HPDE6-E6E7 (cell line): ENCODE data around the gene FSD1.
"Not testable (repeated sequence)": the region's sequence is repeated elsewhere in the genome, so short reads cannot be mapped to it uniquely, and the experiment has no call there.

Experiments
- DNase-seq: peaks from one replicate; pipeline ENCODE4 v3.0.0; 2011; ENCODE audit warnings: missing footprints; ENCODE audit errors: extremely low spot score

Gene FSD1

DNA sequence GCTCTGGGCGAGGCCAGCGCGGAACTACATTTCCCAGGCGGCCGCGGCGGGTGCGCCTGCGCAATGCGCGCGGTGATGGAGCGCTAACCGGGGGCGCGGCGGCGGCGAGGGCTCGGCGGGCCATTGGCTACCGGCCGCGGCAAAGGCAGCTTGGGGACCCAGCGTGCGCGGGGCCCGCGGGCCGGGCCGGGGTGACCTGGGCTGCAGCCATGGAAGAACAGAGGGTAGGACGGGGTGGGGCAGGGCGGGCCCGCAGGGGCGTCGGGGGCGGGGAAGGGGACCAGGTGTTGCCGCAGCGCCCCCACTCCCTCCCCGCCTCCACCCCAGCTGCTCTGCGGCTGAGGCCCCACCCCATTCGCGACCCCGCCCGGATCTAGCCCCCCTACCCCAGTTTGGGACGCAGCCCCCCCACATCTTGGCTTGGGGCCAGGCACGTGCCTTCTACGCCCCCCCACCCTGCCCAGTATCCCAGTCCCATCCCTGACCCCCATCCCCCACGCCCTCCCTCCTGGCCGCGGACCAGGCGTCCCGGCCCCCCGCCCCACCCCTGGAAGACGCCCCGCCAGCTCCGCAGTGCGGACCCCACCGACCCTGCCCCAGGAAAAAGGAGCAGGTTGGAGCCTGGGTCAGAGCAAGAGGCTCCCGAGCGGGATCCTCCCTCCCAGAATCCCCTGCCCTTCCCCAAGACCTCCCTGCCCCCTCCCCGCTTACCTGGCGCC is at the start of gene FSD1:
Gene FSD1 (plus strand): TSS at position 61 of the 719 bp plus-strand sequence. CDS start 149 bp downstream, at position 210.
- DNase-seq = peak; percentile 80

DNA sequence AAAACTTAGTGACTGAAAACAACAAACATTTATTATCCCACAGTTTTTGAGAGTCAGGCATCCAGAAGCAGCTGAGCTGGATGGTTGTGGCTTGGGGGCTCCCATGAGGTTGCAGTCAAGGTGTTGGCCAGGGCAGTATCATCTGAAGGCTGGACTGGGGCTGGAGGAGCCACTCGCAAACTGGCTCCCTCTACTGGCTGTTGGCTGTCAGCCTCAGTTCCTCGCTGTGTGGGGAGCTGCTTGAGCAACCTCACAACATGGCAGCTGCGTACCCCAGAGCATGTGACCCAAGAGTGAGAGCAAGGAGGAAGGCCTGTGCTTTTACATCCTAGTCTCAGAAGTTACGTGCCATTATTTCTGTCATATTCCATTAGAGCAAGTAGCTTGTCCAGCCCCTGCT is 47.8 kb upstream of the FSD1 start:
- DNase-seq = no peak

DNA sequence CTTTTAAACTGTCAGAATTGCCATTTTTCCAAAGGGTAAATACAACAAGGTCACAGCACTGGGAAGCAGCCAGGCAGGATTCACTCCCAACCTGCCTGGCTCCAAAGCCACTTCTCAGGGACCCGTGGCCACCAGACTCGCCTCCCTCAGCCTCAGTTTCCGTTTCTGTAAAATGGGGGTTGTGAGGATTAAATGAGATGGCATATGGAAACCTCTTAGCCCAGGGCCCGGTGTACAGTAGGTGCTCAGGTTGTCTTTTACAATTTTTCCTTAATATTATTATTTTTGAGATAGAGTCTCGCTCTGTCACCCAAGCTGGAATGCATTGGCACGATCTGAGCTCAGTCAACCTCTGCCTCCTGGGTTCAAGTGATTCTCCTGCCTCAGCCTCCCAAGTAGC is 47.4 kb upstream of the FSD1 start:
- DNase-seq = no peak

DNA sequence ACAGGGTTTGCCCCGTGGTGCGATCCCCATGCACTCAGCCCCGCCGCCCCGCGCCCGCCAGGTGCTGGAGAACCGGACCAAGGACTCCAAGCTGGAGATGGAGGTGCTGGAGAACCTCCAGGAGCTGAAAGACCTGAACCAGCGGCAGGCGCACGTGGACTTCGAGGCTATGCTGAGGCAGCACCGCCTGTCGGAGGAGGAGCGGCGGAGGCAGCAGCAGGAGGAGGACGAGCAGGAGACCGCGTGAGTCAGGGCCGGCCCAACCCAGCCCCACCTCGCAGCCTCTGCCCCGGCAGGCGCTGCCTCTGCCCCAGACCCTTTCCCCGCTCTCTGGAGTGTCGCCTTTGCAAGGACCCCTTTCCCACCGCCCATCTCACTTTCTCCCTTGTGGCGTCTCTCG is 46.2 kb upstream of the FSD1 start:
- DNase-seq = no peak

DNA sequence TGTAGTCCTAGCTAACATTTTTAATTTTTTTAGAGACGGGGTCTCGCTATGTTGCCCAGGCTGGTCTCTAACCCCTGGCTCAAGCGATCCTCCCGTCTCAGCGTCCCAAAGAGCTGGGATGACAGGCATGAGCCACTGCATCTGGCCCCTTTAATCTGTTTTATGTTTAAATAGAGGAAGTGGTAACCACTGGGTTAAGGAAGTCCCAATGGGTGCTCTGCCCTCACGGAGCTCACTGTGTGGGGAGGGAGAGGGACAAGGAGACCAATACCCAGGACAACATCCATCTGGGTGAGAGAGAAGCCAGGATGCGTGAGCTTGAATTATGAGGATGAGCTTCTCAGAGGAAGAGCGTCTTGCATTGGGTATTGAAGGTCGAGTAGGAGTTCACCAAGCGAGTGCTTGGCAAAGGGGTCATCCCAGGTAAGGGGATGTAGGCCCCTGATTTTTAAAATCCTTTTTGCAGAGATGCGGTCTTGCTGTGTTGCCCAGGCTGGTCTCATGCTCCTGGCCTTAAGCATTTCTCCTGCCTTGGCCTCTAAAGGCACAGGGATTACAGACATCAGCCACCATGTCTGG is 43.7 kb upstream of the FSD1 start:
- no peak for DNase-seq

DNA sequence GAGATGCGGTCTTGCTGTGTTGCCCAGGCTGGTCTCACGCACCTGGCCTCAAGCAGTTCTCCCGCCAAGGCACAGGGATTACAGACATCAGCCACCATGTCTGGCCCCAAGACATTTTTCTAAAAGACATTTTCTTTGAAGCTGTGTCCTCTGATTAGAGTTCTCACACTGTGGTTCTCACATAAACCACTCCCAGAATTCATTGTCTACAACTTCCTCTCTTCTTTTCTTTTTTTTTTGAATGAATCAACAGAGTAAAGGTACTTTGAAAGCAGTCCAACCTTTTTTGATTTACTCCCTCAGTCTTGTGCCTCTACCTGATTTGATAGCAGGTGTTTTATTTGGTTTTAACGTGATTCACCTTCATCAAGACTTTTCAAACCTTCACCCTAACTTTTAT is 39.6 kb upstream of the FSD1 start:
- DNase-seq = no peak

DNA sequence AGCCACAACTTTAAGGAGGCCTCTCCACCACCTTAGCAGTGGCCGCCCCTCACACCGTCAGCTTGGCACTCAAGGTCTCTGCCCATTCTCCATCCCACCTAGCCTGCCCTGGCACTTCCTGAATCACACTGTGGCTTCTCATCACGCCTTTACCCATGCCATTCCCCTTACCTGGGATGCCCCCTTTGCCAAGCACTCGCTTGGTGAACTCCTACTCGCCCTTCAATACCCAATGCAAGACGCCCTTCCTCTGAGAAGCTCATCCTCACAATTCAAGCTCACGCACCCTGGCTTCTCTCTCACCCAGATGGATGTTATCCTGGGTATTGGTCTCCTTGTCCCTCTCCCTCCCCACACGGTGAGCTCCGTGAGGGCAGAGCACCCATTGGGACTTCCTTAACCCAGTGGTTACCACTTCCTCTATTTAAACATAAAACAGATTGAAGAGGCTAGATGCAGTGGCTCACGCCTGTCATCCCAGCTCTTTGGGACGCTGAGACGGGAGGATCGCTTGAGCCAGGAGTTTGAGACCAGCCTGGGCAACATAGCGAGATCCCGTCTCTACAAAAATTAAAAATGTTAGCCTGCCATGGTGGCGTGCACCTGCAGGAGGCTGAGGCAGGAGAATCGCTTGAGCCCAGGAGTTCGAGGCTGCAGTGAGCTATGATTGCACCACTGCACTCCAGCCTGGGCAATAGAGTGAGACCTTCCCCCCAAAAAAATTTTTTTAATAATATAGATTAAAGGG is 38.0 kb upstream of the FSD1 start:
- DNase-seq = no peak

DNA sequence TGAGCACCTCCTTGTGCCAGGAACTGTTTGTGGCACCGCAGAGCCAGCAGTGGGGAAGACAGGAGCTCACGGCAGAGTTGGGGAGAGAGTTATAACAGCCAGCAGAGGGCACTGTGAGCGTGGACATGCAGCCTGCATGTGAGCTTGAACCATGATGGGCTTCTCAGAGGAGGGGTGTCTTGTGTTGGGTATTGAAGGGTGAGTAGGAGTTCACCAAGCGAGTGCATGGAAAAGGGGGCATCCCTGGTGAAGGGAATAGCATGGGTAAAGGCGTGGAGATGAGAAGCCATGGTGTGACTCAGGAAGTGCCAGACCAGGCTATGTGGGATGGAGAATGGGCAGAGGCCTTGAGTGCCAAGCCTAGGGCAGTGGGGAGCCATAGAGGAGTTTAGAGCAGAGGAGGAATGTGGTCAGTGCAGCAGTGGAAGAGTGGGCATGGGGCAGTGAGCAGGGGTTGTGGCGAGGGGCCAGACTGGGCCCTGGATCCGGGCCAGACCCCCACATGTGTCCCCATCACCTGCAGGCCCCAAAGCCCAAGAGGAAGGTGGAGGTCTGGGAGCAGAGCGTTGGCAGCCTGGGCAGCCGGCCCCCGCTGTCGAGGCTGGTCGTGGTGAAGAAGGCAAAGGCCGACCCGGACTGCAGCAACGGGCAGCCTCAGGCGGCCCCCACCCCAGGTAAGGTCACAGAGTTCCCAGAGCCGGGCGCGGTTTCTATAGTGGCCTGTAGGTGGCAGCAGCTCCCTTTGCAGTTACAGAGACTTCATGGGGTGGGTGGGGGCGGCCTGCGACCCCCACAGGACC is 37.1 kb upstream of the FSD1 start:
- DNase-seq = peak; percentile 31

DNA sequence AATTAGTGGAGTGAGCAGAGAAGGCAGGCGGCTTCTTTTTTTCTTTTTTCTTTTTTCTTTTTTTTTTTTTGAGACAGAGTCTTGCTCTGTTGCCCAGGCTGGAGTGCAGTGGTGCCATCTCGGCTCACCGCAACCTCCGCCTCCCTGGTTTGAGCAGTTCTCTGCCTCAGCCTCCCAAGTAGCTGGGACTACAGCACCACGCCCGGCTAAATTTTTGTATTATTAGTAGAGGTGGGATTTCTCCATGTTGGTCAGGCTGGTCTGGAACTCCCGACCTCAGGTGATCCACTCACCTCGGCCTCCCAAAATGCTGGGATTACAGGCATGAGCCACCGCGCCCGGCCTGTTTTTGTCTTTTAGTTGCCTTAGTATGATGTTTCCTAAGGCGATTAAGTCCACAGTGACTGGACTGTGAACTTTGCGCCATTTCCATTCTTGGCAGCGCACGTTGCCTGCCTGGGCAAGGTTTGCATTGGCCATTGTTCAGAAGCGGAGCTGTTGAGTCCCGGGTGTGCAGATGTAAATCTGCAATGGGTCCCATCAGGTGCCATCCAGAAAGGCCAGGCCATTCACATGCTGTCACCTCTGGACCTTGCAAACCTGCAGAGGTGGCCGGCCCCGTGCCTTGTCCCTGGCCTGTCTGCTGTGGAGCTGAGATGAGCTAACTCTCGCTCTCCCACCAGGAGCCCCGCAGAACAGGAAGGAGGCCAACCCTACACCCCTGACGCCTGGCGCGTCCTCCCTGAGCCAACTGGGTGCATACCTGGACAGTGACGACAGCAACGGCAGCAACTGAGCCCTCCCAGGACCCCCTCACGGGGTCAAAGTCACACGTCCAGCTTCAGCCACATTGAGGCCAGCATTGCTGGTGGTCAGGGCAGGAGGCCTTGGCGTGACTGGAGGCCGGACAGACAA is 36.2 kb upstream of the FSD1 start:
- no peak for DNase-seq

DNA sequence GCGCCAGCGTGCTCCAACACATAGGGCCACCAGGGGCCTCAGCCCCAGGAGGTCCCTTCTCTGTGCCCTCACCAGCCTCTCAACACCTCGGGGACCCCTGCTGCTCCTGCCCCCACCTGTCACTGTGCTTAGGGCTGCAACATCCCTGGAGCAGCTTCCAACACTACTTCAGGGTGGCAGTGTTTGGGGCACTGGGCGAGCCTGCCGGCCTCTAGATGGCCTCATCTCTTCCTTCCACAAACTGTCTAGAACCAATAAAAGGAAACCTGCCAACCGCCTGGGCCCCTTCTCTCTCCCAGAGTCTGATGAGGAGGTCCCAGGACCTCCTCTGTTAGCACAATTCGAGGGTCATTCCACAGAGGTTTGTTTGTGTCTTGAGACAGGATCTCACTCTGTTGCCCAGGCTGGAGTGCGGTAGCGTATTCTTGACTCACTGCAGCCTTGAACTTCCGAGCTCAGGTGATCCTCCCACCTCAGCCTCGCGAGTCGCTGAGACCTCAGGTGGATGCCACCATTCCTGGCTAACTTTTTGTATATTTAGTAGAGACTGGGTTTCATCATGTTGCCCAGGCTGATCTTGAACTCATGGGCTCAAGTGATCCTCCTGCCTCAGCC is 35.5 kb upstream of the FSD1 start:
- DNase-seq = no peak

DNA sequence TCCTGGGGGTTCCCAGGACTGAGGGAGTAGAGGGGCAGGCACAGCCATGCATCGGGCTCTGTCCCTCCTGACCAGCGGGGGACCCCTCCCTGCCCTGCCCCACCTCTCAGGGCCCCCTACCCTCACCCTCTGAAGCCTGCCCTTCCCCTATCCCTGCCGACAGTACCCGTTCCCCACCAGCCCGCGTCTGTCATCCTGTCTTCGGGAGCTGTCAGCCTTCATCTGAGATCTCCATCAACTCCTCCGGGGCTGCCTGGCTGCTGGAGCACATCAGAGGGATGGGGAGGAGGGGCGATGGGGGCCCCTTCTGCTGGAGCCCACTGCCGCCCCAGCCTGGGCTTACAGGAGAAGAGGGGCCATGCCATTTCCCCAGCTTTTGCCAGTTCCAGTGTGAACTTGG is 31.5 kb upstream of the FSD1 start:
- no peak for DNase-seq

DNA sequence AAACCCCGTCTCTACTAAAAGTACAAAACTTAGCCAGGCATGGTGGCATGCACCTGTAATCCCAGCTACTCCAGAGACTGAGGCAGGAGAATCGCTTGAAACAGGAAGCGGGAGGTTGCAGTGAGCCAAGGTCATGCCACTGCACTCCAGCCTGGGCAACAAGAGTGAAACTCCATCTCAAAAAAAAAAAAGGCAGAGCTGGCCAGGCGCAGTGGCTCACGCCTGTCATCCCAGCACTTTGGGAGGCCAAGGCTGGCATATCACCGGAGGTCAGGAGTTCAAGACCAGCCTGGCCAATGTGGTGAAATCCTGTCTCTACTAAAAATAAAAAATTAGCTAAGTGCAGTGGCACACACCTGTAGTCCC is 30.1 kb upstream of the FSD1 start:
- DNase-seq = not testable (repeated sequence)

DNA sequence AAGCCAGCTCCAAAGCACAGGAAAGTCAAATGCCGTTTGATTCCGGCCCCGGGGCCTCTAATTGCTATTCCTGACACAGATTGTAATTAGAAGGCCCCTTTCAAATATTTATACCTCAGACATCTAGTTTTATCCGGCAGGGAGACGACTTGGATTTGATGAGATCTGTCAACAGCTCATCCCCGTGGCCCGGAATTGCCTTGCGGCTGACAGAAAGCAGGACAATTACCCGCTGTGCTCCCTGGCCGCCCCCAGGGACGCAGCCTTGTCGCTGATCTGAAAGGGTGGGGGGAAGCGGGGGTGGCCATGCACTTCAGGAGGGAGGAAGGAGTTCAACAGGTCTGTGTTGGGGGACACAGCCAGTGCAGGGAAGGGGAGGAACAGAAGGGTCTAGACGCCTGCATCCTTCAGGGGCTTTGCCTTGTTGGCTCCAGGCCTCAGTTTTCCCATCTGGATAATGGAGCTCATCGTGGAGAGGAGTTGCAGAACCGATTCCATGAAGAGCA is 27.2 kb upstream of the FSD1 start:
- DNase-seq = no peak

DNA sequence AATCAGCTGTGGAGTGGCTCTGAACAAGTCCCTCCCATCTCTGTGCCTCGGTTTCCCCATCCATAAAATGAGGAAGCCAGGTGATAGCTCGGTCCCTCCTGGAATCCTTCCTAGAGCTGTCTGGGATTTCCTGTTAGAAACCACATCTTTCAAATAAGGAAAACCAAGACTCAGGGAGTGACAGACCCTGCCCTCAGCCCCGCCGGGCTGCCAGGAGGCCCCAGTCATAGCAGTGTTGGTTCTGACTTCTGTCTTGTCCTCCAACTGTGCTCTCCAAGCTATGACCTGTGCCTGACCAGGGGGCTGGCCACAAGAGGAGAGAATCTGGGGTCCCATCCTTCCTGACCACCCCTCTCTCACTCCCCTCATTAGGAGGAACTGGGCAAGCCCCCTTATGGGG is 26.4 kb upstream of the FSD1 start:
- DNase-seq = no peak

DNA sequence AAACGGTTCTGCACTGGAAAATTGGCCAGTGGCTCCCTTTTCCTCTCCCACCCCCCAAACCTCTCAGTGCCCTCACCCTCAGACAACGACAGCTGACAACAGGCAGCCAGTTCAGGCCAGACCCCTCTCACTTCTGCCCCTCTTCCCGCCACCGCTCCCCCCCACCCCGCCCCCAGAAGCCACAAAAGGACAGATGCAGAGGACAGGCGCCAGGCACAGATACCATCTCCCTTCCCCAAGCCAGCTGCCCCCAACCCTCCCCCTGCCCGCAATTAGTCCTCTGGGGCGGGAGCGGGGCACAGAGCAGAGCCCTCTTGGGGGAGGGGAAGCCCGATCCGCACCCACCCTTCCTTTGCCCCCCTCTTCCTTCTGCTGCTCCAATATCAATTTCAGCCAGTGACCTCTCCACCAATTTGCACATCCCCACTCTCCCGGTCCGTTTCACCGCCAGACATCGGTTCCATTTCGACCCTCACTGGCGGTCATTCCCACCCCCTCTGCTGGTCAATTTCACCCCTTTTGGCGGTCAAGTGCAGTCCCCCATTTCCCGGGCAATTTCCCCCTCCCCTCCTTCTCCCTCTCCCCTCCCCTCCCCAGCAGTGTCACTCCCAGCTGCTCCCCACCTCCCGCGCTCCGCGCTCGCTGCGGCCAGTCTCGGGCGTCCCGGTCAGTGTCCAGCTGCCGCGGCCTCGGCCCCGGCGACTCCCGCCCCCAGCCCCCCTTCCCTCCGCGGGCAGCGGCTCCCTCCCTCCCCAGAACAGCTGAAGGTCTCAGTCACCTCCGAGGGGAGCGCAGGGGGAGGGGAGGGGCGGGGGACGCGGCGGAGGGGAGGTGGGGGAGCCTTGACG is 25.8 kb upstream of the FSD1 start, which contains the start of gene SHD:
Gene SHD (plus strand): TSS at position 848 of the 848 bp plus-strand sequence. CDS start 798 bp downstream, outside the sequence.
- no peak for DNase-seq

DNA sequence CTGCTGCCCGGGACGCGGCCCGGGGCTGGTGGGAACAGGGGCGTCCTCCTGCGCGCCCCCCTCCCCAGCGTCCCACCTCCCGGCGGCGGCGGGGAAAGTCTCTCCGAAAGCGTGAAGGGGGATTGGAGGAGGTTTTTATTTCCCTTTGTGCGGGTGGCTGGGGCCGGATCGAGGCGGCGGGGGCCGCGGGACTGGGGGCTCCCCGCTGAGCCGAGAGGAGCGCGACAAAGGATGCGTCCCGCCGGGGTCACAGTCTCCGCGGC is 25.2 kb upstream of the FSD1 start:
- DNase-seq = no peak

DNA sequence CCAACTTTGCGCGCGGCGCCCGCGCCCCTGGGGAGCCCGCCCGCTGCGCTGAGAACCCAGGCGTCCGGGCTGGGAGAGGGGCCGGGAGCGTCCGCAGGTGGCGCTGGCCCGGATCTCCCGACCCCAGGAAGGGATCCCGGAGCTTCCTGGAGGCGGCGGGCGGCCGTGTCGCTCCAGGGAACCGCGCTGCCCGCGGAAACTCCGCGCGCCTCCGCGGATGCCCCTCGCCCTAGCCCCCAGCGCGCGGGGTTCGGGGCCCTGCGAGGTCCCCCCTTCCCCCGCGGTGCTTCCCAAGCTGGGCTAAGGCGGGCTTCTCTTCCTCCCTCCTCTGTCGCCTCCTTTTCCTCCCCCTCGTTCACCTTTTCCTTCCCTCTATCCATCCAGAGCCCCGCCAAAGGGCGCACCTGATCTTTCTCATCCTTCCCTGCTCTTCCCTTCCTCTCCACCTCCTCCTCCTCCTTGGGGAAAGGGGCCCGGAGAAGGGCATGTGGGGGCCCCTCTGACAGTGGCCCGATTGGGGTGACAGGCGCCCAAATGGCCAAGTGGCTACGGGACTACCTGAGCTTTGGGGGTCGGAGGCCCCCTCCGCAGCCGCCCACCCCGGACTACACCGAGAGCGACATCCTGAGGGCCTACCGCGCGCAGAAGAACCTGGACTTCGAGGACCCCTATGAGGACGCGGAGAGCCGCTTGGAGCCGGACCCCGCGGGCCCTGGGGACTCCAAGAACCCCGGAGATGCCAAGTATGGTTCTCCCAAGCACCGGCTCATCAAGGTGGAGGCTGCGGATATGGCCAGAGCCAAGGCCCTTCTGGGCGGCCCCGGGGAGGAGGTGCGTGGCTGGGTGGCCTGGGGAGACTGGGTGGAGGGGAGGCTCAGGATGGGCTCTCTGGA is 24.6 kb upstream of the FSD1 start:
- DNase-seq = no peak

DNA sequence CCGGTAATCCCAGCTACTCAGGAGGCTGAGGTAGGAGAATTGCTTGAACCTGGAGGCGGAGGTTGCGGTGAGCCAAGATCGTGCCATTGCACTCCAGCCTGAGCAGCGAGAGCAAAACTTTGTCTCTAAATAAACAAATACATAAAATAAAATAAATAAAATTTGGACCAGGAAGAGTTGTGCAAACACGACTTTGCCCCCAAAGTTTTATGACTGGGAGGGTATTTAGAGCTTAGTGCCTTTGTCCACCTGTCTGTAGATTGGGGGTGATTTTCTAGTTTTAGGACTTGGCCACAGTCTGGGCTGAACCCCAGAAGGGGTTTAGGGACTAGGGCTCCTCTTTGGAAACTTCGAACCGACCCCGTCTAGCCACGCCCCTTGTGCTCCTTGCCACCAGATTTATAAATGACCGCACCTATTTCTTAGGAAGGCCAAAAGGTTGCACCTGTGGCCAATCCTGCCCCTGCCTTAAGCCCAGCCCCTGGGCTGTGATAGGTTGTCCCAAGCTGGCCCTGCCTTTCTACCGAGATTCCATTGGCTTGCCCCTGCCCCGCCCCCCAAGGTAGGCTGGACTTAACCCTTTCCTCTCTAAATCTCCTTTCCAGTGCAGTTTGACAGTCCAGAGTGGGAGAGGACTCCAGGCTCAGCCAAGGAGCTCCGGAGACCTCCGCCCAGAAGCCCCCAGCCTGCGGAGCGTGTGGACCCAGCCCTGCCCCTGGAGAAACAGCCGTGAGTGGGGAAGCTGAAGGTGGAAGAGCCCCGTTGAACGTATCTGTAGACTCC is 20.0 kb upstream of the FSD1 start:
- no peak for DNase-seq
